Right lobe of liver (tissue), 4 donors: ENCODE data around the gene PGD.

Experiments used
- CTCF ChIP-seq, 4 donors: fragments of 200-600 bp in 3 of 4; fragments of 450-650 bp in 1 of 4; IDR thresholded peaks; one replicate each; pipeline versions ENCODE4 v1.5.1 to v1.8.0; 2016 to 2022; ENCODE audit warnings: antibody characterized with exemption in 4 of 4, mild to moderate bottlenecking in 2 of 4
- POLR2A ChIP-seq: fragments of 450-650 bp; IDR thresholded peaks from one replicate; pipeline ENCODE4 v1.6.1; 2017; ENCODE audit warnings: antibody characterized with exemption, mild to moderate bottlenecking
- donor health status: DM: no; HTN: no; CAD: no.
- donor health status: DM: no; HTN: no; CAD: no.
- donor health status: DM: no; HTN: yes; CAD: no.

GRCh38 chr1:10434590-10434989, 35.7 kb downstream of the PGD start:
- TF ChIP-seq CTCF (IDR thresholded peaks at IDR 0.05), result no peak
- no peak for TF ChIP-seq POLR2A
